Measurements from ENCODE around the gene NEO1. TPM values are rescaled to one million over a fixed set of nuclear protein-coding genes. Genes with fewer than 3 reads are reported as not detected.

The NEO1 gene
- total and polyA plus RNA-seq, 9 of the 15 experiments (the other 6 are each of a cell fraction or from before 2014, with no cell fraction given): 0.08 to 1.7 (median 0.48) TPM

GRCh38 chr15:73110201-73110600 lies 57.9 kb downstream of the NEO1 start (continued):
- TF ChIP-seq HOMEZ (CRISPR knock-in tag; IDR thresholded peaks at IDR 0.05): no peak
- TF ChIP-seq RBFOX2 (IDR thresholded peaks at IDR 0.05; ENCODE audit: low read depth, low read length): no peak

GRCh38 chr15:73114064-73114463 lies 61.8 kb downstream of the NEO1 start:
- FAIRE-seq: no peak
- Histone ChIP-seq H3K27me3 (ENCODE audit: control insufficient read depth in 2 of 2, insufficient read depth in 2 of 2, low read length in 2 of 2) (0 out of 5 replicates have a peak, but pooled peaks cover 0 to 2% of the 10 kb centered on the region in 2 experiments), H3K4me1 (replicated peaks in 1 of 2; ENCODE audit: control insufficient read depth in 2 of 2, insufficient read depth in 2 of 2, low read length in 2 of 2) (no peaks in the 10 kb centered on the region), H3K9ac (ENCODE audit: insufficient read depth in 1 of 2, low read depth in 2 of 2, low read length in 2 of 2) (no peak overlapping the region), H3K9me1 (ENCODE audit: control insufficient read depth, insufficient read depth, low read length) (no peaks in the 10 kb centered on the region), H3K4me2 (ENCODE audit: insufficient read depth, low read length) (no peak overlapping the region), H3K36me3 (ENCODE audit: control insufficient read depth, insufficient read depth, low read length) (no peaks in the 10 kb centered on the region), H3K9me3 (replicated peaks; ENCODE audit: control insufficient read depth, insufficient read depth, low read depth, low read length) (no peaks in the 10 kb centered on the region), H2AFZ (ENCODE audit: low read depth, low read length) (no peak overlapping the region), H3K79me2 (ENCODE audit: control insufficient read depth, insufficient read depth, low read length) (no peaks in the 10 kb centered on the region), H4K20me1 (replicated peaks; ENCODE audit: control insufficient read depth, insufficient read depth, low read length) (no peaks in the 10 kb centered on the region), H3K27ac (ENCODE audit: extremely low read depth, low read depth, low read length) (no peak overlapping the region), H3K4me3 (no peak overlapping the region)
- intact Hi-C loops (cut with micrococcal nuclease) (no loop called here), in situ Hi-C loops (cut with MboI) (no loop called here)
- ChIA-PET POLR2A (interaction anchor here (0.6 kb wide), 1 partner anchor 11 kb away, joined by 3 read pairs; no protein-coding TSS in a partner anchor), CTCF (ENCODE audit: low intra/inter-chr PET ratio) (no interaction called here)
- DNase-seq (ENCODE audit: extremely low read depth in 1 of 4, low spot score in 3 of 4): no peak
- no peak for ATAC-seq
- WGBS (ENCODE audit: insufficient coverage, low coverage, missing lambda C conversion rate): 0% methylated on average over 7 of the region's 7 CpGs
- no TSS peak for BruUV-seq (replicated peaks)
- TF ChIP-seq TSC22D4 (tag; IDR thresholded peaks at IDR 0.05): no peak
- no peak for TF ChIP-seq EWSR1 (IDR thresholded peaks at IDR 0.05; ENCODE audit: borderline replicate concordance, low read depth, partially characterized antibody)
- no peak for TF ChIP-seq JUND (IDR thresholded peaks at IDR 0.05; ENCODE audit: borderline replicate concordance, low read depth, low read length)
- no peak for TF ChIP-seq JUND (tag; IDR thresholded peaks at IDR 0.05; ENCODE audit: borderline replicate concordance, low read depth, low read length)
- TF ChIP-seq HDAC6 (IDR thresholded peaks at IDR 0.05; ENCODE audit: low read depth, low read length): no peak
- TF ChIP-seq HINFP (tag; conservative IDR thresholded peaks at IDR 0.05; ENCODE audit: low read depth): no peak
- no peak for TF ChIP-seq BCL6 (CRISPR knock-in tag; IDR thresholded peaks at IDR 0.05)
- TF ChIP-seq ELF4 (CRISPR knock-in tag; IDR thresholded peaks at IDR 0.05): no peak
- no peak for TF ChIP-seq ATF3 (IDR thresholded peaks at IDR 0.05)
- TF ChIP-seq ATF3 (CRISPR knock-in tag; conservative IDR thresholded peaks at IDR 0.05): no peak
- TF ChIP-seq POU5F1 (IDR thresholded peaks at IDR 0.05; ENCODE audit: borderline replicate concordance, low read depth, low read length, partially characterized antibody): no peak
- no peak for TF ChIP-seq PURB (CRISPR knock-in tag; IDR thresholded peaks at IDR 0.05; ENCODE audit: low read depth)
- TF ChIP-seq RB1 (IDR thresholded peaks at IDR 0.05; ENCODE audit: low read depth): no peak
- TF ChIP-seq RFX7 (CRISPR knock-in tag; IDR thresholded peaks at IDR 0.05): no peak
- no peak for TF ChIP-seq NFE2 (IDR thresholded peaks at IDR 0.05; ENCODE audit: low read depth)
